GM18502 (cell line): ENCODE results near the gene ANO2.

Experiments used
- ATAC-seq: cut with Tn5 transposase; IDR thresholded peaks from one replicate; pipeline ENCODE4 v1.9.1; 2021; ENCODE audit warnings: mild to moderate bottlenecking; ENCODE audit not compliant: unreplicated experiment, poor library complexity

The ANO2 gene

DNA sequence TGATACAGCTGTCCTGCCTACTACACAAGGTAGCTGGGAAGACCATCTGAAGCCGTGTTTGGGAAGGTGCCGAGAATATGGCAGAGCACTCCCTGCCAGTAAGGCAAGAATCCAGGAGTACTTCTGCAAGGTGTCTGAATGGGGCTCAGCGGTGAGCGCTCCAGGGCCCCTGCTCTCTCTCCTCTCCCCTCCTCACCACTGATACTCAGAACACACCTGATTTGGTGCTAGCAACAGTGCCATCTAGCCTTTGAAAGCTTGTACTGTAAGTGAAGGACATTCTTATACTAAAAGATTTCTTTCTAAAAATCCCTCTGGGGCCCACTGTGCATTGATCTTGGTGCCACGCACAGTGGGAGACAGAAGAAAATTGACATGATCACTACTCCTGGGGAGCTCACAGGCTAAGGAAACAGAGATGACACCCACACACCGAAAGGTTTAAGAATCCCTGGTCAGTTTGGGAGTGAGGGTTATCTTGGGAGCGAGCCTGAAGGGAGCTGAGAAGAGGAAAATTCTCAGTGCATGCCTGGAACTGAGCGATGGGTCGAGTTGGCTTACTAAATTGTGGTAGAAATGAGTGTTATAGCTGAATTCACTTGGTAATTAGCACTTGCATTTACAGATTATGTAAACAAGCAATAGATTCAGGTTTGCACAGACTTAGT lies 296.2 kb downstream of the ANO2 start:
- no peak for ATAC-seq

DNA sequence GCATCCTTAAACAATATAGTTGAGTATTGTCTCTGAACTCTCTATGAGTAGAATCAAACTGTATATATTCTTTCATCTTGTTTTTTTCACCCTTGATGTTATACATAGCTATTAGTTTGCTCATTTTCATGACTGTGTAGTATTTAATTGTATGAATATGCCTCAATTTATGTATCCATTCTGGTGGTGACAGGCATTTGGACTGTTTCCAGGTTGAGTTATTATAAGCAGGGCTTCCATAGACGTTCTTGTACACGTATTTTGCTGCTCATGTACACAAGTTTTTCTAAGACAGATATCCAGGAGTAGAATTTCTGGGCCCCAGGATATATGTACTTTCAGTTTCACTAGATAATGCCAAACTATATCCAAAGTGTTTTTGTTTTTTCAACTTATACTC lies 301.8 kb downstream of the ANO2 start:
- ATAC-seq, result no peak

DNA sequence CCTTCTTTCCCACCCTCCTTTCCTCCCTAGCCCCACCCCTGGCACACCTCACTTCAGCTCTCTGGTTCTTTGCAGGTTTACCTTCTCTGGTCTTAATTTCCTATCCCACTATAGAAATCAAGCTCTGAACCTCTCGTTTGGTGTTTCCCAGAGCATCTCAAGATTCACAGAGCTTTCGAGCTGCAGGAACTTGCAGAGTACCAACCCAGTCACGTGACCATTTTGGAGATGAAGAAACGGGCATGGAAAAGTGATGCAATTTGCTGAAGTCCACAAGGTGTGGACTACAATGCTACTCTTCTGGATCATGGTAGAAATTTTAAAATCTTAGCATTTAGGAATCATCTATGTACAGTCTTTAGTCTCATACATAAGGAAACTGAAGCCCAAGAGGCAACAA lies 307.4 kb downstream of the ANO2 start:
- no peak for ATAC-seq

DNA sequence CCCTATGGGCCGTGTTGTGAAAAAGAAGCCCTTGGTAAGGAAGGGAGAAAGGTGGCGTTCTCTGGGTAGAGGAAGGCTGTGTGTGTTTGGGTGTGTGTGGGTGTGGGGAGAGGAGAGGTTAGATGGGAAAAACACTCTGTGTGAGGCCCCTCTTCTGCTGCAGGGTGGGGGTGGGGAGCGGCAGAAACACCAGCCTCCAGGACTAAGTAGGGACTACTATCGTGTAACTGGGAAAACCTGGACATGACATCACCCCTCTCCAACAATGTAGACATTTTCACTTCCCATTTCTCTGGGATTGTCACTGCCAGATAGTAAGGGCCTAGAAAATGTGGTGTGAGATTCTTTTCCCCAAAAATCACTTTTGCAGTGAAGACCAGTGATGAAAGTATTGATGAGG lies 308.2 kb downstream of the ANO2 start:
- ATAC-seq, result no peak

DNA sequence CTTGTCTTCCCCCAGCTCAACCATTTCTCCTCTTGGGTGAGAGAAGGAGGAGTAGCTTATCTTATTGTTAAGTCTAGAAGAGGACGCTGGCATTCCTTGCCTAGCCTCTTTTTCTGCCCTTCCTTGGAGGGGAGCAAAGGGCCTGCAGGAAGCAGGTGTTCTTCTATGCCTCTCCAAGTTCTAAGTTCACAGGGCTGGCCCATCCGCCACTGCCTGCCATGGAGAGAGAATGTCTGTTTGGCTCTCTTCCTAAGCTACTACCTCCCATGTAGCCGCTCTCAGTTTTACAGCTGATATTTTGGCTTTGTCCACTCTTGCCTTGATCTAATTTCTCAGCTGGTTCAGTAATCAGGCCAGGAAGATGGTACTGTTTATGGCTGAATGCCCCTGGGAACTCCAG lies 312.0 kb downstream of the ANO2 start:
- ATAC-seq, result no peak

DNA sequence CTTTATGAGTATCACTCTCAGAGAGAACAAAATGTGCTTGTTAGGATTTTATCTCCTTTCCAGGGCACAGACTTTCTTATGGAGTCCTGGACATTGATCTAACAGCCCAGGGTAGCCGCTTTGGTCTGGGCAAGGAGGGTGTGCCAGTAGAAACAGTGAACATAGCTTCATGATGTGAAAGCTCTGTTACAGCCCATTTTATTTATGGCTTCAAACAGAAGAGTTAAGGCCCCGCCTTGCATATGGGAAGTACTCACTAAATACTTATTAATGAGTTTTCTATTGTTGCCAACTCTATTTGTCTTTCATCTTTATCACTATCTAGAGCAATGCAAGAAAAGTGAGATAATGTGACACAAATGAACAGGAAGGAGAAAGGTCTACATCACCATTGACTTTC lies 312.6 kb downstream of the ANO2 start:
- no peak for ATAC-seq

DNA sequence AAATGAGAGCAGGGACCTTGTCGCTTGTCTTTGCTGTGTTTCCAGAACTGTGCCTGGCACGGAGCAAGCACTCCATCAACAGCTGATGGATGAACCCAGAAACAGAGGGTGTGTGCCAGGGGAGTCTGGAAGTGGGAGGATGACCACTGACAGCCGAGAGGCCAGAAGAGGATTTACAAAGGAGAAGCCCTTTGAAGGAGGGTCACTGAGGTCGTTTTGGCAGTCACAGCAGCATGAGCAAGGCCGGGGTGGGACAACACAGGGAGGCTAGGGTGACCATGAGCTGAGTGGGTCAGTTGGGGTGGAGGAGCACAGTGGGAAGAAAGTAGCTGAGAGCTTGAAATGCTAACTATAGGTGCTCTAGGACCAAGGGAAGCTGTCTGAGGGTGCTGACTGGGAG lies 313.6 kb downstream of the ANO2 start:
- no peak for ATAC-seq

DNA sequence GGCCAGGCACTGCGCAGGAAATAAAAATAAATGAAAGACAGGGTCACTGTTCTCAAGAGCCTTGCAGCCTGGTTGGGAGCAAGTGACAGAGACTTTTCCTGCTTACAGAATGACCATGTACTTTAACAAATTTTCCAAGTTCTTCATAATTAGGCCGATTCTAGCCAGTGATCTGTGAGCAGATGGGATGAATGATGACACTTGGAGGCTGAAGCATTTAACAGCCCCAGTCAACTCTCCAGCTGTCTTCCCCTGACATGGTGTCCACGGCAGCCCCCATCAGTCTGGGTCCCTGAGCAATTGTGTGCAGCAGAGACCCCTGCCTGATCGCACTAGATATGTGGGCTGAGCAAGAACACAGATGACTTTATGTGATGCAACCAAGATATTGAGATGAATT lies 314.3 kb downstream of the ANO2 start:
- no peak for ATAC-seq

DNA sequence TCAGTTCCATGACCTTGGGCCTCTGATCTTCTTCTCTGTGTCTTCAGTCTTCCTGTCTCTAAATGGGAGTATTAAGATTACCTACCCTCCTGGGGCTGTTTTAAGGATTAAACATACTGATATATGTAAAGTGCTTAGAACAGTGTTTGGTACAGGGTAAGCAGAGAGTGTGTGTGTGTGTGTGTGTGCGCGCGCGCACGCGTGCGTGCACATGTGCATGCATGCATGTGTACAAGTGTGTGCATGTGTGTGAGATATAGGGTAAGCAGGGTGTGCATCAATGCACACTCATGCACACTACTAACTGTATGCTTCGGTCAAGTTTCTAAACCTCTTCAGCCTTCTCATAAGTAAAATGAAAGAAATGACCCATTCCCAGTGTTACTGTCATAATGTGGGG lies 316.6 kb downstream of the ANO2 start:
- no peak for ATAC-seq

DNA sequence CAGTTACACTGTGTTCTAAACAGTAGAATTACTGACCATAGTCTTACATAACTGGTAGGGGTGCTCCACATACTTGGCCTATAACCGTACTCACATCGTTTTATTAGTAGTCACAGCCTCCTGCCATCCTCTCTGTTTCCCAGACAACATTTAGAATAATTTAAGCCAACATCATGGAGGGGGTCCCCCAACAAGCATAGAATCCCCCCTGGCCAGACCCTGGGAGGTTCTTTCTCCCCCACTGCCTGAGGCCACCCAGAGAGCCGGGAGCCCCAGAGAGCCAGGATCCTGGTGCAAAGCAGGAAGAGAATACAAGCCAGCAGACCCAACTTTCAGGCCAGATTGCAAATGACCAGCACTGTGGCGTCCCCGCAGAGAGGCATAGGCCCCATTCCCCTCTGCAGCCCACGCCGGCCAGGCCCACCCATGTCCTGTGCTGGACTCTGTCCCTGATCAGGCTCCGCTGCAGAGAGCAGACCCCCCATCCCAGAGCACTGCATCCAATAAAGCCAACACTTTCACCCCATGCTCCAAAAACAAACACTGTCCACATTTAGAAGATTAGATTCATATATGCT lies 317.9 kb downstream of the ANO2 start:
- ATAC-seq, result no peak

DNA sequence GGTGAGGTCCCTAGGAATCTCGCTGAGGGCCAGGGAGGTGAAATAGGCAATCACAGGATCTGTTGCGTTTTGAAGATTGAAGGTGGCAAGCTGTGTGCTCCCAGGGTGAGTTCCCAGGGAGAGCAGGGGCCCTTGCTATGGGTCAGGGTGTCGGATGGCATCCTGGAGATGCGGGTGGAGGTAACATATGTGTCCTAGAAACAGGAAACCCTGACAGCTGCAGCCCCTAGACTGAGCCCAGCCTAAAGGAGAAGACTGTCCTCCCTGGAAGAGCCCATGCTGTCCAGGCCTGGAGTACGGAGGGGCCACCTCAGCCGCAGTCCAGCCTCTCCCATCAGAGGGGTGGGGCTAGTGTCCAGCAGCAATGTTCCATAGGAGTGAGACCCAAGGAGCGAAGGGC lies 318.9 kb downstream of the ANO2 start:
- ATAC-seq, result no peak

DNA sequence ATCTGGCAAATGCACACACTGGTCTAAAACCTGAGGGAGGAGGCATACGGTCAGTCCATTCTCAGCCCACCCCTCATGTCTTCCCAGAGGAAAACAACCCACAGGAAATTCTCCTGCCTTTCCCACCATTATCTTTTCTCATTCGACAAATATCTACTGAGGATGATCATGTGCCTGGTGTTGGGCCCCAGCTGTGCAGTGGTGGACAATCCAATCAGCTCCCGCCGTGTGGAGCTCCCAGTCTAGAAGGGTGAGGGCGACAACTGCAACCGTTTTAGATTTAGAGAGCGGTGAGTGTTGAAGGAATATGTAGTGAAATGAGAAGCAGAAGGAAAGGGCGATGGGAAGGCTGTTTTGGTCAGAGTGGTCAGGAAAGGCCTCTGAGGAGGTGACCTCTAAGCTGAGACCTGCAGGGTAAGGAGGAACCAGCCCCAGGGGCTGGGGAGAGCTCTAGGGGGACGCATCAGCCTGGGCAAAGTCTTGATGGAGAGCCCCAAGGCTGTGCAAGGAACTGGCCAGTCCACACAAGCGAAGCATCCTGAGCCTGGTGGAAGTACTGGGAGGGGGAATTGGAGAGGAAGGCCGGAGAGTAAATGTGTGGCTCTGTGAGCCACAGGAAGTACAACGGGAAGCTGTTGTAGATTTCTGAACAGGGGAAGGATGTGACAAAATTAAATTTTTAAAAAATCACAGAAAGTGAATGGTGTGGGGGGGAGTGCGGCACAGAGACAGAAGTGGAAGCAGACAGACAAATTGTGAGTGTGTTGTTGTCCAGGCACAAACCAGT lies 320.4 kb downstream of the ANO2 start:
- no peak for ATAC-seq

DNA sequence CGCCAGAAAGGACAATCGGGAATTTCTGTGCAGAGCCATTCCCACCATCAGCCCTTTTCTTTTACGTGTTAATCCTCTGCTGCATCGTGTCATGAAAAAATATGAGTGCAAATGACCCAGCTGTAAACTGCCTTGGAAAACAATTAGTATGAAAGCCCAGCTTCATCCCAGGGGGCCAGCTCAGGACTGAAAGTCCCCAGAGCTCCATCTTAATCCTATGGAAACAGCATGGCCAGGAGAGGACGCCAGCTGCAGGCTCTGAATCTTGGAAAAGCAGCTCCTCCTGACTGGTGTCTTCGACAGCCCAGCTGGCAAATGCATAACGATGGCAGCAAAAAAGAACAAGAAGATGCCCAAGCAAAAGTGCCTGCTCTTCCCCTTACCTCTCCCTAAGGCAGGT lies 321.6 kb downstream of the ANO2 start:
- no peak for ATAC-seq

DNA sequence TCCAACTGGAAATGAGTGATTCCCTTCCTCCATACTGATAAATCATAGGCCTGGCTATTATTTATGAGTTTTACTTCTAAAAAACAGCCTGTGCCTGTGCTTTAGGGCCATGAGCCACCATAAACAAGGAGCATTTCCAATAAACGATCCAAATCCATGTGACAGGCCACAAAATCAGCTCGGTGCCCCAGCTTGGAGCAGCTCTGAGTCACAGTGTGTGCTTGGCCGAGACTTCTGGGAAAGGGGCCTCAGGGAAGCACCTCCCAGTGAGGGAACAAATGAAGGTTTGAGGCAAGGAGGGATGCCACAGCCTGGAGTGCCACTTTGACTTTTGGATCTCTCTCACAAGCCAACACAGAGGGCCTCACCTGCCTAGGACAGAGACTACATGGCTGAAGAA lies 322.8 kb downstream of the ANO2 start:
- no peak for ATAC-seq

DNA sequence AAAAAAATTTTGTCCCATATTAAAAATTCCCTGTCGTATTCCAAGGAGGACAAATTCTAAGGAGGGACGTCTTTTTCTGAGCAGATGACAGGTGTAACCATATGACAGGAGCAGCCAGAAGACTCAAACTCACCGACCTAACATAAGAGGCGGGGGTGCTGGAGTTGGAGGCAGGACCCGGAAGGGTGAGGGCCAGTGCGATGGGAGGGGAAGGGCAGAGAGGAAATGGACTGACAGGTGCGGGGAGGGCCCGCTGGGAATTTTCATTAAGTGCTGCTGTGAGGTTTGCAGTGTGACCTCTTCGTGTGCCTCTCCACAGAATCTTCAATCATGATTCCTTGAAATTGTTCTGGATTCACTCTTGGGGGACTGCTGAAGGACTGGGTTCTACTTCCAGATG lies 323.7 kb downstream of the ANO2 start:
- no peak for ATAC-seq

DNA sequence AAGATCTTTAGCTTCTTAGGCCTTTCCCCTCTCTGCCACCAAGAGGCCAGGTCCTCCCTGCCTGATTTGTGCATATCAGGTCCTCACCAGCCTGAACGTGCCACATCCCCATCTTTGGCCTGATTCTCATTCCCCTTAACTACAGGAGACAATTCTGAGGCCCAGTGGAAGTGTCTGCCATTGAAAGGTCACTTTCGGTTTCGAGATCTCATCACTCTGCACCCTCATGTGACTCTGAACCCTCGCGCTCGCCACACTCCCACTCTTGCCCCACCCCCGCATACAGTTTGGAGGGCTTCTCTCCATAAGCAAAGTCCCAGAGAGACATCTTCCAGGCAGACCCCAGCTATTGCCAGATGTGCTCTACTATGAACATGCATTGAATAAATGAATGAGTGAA lies 324.2 kb downstream of the ANO2 start:
- no peak for ATAC-seq

DNA sequence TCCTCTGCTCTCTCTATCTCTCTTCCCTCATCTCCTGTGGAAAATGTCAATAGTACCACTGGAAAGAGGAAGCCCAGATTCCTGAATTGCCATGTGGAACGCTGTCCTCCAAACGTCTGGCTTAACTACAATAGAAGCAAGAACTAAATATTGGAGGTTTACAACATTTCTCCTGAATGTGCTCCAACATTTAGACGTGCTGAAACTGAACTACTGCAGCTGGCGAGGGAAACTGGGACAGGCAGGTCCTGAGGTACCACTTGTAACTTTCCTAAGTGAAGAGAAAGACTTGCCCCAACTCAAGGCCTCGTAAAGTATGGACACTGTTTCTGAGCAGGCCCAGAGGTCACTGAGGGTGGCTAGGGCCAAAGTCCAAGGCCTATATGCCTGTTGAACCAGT lies 325.4 kb downstream of the ANO2 start:
- ATAC-seq, result no peak

DNA sequence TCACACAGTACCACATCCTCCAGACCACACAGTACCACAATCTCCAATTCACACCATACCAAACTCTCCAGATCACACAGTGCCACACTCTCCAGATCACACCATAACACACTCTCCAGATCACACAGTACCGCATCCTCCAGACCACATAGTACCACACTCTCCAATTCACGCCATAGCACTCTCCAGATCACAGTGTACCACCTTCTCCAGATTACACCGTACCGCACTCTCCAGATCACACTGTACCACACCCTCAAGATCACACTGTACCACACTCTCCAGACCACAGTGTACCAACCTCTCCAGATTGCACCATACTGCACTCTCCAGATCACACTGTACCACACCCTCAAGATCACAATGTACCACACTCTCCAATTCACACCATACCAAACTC lies 328.2 kb downstream of the ANO2 start:
- no peak for ATAC-seq

DNA sequence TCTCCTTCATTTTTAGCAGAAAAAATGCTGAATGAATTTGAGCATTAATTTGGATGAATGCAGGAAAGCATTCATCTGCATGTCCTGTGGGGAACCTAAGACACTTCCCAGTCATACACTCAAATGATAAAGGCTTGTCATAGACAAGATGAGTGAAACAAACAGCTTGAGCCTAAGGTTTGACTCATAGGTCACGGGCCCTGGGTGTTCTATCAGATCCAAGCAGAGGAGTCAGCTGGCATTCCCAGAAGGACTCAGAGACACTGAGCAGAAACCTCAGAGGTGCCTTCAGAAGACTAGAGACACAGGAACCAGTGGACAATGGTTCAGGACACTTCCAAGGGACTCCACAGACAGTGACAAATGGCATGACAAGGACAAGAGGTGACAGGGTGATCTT lies 329.3 kb downstream of the ANO2 start:
- no peak for ATAC-seq

DNA sequence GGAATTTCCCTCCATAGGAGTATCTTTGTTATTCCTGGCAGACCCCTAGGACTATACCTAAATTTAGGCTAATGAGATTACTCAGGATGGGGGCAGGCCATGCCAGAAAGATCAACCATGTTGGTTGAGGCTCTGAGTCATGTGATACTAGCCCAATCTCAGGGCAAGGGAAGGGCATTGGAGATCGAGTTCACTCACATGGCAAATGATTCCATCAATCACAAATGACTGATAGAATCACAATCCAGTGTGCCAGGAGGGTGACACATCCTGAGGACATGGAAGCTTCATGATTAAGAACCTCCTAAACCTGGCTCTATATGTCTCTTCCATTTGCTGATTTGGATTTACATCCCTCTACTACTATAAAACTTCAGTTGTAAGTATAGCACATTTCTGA lies 330.8 kb downstream of the ANO2 start:
- no peak for ATAC-seq

DNA sequence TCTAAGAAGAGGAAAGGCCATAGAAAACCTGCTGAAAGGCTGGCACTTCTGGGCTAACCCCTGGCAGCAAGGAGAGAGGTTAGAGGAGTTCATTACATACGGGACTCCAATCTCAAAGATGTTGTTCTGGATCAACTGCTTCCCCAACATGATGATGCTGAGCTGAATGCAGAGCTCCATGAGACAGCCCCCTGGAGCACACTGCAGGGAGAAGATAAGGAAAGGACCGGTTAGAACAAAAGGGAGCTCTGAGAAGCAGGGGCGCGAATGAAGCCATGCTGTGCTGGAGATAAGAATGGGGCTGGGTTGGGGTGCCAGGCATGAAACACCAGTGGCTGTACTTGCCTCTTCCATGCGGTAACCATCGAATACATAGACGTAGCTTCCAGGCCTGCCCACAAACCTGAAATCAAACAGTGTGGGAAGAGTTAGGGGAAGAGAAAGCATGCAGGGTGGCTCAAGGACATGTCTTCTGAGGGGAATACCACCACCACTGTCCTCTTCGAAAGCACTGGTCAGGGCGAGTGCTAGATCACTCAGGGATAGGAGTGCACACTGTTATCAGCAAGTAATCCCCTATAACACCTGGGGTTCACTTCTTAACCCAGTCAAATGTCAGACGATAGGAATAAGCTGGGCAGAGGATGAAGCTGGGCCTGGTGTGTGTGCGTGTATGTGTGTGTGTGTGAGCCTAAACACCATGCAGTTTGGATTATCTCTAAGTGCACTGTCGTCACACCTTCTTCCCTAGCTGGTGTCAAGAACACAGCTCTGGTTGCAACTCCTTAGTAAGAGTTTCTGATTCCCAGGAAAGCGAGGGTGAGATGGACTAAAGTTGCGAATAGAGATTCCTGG lies 332.3 kb downstream of the ANO2 start:
- no peak for ATAC-seq
